Activated naive CD8-positive, alpha-beta T cell treated with anti-CD3 and anti-CD28 coated beads, Interleukin-2, amount 50 U/mL, for 16 hours (primary cell): ENCODE results near the gene FOXD4L6.
"Not testable (repeated sequence)": the region's sequence is repeated elsewhere in the genome, so short reads cannot be mapped to it uniquely, and the experiment has no call there.

Source experiments
- DNase-seq: peaks from one replicate; pipeline ENCODE4 v3.0.0-alpha.2; 2020; ENCODE audit warnings: low read depth, low spot score

FOXD4L6 gene

GRCh38 chr9:41100508-41100907 lies 28.0 kb downstream of the FOXD4L6 start:
- DNase-seq: not testable (repeated sequence)

- DNase-seq: not testable (repeated sequence)
Observed at GRCh38 chr9:41098759-41099158, 29.7 kb downstream of the FOXD4L6 start.

GRCh38 chr9:41095060-41095459 lies 33.4 kb downstream of the FOXD4L6 start:
- DNase-seq: not testable (repeated sequence)

GRCh38 chr9:41094010-41094773 lies 34.3 kb downstream of the FOXD4L6 start:
- not testable (repeated sequence) for DNase-seq

GRCh38 chr9:41090922-41091321 lies 37.6 kb downstream of the FOXD4L6 start:
- not testable (repeated sequence) for DNase-seq

GRCh38 chr9:41090386-41090785 lies 38.1 kb downstream of the FOXD4L6 start:
- not testable (repeated sequence) for DNase-seq

- DNase-seq: not testable (repeated sequence)
Observed at GRCh38 chr9:41088450-41089059, 39.9 kb downstream of the FOXD4L6 start.

GRCh38 chr9:41087929-41088328 lies 40.6 kb downstream of the FOXD4L6 start:
- DNase-seq: not testable (repeated sequence)

GRCh38 chr9:41087157-41087780 lies 41.2 kb downstream of the FOXD4L6 start:
- not testable (repeated sequence) for DNase-seq

- DNase-seq: not testable (repeated sequence)
Observed at GRCh38 chr9:41086685-41087084, 41.8 kb downstream of the FOXD4L6 start.

- not testable (repeated sequence) for DNase-seq
Observed at GRCh38 chr9:41086215-41086614, 42.3 kb downstream of the FOXD4L6 start.

- DNase-seq: not testable (repeated sequence)
Observed at GRCh38 chr9:41082358-41082757, 46.1 kb downstream of the FOXD4L6 start.

- DNase-seq: not testable (repeated sequence)
Observed at GRCh38 chr9:41079464-41079863, 49.0 kb downstream of the FOXD4L6 start.

- not testable (repeated sequence) for DNase-seq
Observed at GRCh38 chr9:41077586-41077985, 50.9 kb downstream of the FOXD4L6 start.
